Measurements from ENCODE around the gene IL1A.

DNA sequence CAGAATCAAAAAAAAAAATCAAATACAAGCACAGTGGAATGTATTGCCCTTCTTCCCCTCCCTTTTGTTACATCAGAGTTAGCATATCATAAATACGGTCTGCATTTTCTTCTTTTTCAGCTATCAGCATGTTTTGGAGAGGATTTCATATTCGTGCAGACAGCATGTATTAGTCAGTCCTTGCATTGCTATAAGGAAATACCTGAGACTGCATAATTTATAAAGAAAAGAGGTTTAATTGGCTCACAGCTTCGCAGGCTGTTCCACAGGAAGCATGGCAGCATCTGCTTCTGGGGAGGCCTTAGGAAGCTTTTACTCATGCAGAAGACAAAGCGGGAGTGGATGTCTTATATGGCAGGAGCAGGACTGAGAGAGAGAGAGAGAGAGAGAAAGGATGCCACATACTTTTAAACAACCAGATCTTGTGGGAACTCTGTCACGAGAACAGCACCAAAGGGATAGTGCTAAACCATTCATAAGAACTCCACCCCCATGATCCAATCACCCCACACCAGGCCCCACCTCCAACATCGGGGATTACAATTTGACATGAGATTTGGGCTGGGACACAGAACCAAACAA is 43.4 kb upstream of the IL1A start:
- TF ChIP-seq CTCF (IDR thresholded peaks at IDR 0.05) = no peak
- TF ChIP-seq POLR2AphosphoS5 (IDR thresholded peaks at IDR 0.05) = no peak
- no peak for TF ChIP-seq POLR2A (IDR thresholded peaks at IDR 0.05)

Data from upper lobe of left lung (tissue), 4 donors.